ENCODE data around the gene TNFAIP2.

DNA sequence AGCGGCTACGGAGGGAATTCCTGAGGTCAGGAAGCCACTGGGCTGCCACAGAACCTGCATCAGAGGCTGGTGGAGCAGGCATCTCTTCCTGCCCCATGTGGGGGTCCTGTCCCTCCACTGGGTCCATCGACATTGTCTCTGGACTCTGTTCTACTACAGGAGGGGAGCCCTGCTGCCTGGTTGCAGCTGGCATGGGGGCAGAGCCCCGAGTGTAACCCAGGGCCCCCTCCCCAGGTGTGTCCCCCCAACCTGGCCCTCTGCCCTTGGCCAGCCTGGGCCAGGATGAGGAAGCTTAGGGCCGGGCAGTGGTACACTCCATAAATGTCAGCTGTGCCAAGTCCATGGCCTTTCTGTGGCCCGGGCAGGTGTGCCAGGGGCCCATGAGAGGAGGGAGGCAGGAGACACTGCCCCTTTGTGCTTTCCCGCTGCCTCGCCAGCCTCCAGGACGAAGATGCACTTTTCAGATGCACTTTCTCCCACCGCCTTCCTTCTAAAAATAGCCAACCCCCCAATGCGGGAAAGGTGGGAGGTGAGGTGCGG is 32.7 kb upstream of the TNFAIP2 start:
- TF ChIP-seq, protein P1, sequence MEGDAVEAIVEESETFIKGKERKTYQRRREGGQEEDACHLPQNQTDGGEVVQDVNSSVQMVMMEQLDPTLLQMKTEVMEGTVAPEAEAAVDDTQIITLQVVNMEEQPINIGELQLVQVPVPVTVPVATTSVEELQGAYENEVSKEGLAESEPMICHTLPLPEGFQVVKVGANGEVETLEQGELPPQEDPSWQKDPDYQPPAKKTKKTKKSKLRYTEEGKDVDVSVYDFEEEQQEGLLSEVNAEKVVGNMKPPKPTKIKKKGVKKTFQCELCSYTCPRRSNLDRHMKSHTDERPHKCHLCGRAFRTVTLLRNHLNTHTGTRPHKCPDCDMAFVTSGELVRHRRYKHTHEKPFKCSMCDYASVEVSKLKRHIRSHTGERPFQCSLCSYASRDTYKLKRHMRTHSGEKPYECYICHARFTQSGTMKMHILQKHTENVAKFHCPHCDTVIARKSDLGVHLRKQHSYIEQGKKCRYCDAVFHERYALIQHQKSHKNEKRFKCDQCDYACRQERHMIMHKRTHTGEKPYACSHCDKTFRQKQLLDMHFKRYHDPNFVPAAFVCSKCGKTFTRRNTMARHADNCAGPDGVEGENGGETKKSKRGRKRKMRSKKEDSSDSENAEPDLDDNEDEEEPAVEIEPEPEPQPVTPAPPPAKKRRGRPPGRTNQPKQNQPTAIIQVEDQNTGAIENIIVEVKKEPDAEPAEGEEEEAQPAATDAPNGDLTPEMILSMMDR (IDR thresholded peaks at IDR 0.05) = no peak
- no peak for TF ChIP-seq POLR2A (IDR thresholded peaks at IDR 0.05)
- no peak for TF ChIP-seq POLR2AphosphoS5 (IDR thresholded peaks at IDR 0.05; ENCODE audit: insufficient read depth in 1 of 2, low read depth in 1 of 2)
